SH-SY5Y (cell line): ENCODE results near the gene ZDHHC19.

ENCODE experiments used
- GATA2 ChIP-seq: IDR thresholded peaks from 2 replicates; pipeline ENCODE4 v1.6.1; 2011; ENCODE audit warnings: mild to moderate bottlenecking, low read depth, low read length
- GATA3 ChIP-seq: IDR thresholded peaks from 2 replicates; pipeline ENCODE4 v1.6.1; 2011; ENCODE audit warnings: low read depth, mild to moderate bottlenecking, low read length, moderate library complexity

DNA sequence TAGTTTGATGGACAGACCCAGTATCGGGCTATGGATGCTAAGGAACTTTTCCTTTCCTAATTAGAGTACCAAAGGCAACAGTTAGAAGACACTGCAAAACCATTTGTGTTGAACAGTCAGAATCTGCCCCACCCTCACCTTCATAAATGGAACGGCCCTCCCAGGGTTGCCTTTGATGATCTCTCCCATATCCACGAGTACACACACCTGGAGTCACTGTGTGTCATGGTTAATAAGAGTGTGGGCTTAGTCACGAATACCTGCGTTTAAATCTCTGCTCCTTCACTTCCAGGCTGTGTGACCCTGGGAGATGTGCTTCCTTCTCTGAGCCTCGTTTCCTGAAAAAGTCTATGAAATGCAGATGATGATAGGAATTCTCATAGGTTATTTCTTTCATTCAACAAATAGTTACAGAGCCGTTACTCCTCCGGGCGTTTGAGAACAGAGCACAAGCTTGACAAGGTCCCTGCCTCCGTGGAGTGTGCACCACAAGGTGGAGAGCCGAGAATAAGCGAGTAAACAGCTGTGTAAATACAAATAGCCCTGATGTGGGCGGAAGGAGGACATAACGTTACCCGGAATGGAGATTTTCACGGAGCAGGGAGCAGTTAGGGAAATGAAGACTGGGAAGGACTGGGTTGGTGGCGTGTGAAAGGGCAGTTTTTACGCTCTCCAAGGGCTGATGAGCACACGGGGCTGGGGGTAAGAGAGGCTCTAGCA lies 11.8 kb upstream of the ZDHHC19 start:
- TF ChIP-seq GATA2 (no peak), GATA3 (no peak)
